HG02610 (cell line): Measurements from ENCODE around the gene GUCA1A.
"Not testable (repeated sequence)": the region's sequence is repeated elsewhere in the genome, so short reads cannot be mapped to it uniquely, and the experiment has no call there.

Experiments used
- ATAC-seq: cut with Tn5 transposase; IDR thresholded peaks from one replicate; pipeline ENCODE4 v1.9.1; 2021; ENCODE audit warnings: mild to moderate bottlenecking, moderate library complexity; ENCODE audit not compliant: unreplicated experiment

Gene GUCA1A

GRCh38 chr6:42171813-42172581, 1.2 kb upstream of the GUCA1A start:
- ATAC-seq, result no peak

- no peak for ATAC-seq
Measured at GRCh38 chr6:42175860-42176259, 2.7 kb downstream of the GUCA1A start.

- ATAC-seq, result no peak
Measured at GRCh38 chr6:42176981-42177380, 3.8 kb downstream of the GUCA1A start.

- no peak for ATAC-seq
Measured at GRCh38 chr6:42177514-42178364, 4.6 kb downstream of the GUCA1A start.

GRCh38 chr6:42179261-42179944, 6.2 kb downstream of the GUCA1A start:
- no peak for ATAC-seq

GRCh38 chr6:42179945-42180313, 6.8 kb downstream of the GUCA1A start:
- no peak for ATAC-seq

- no peak for ATAC-seq
Measured at GRCh38 chr6:42182101-42182500, 8.9 kb downstream of the GUCA1A start.

- no peak for ATAC-seq
Measured at GRCh38 chr6:42184475-42184874, 11.3 kb downstream of the GUCA1A start.

GRCh38 chr6:42185597-42185996, 12.4 kb downstream of the GUCA1A start:
- no peak for ATAC-seq

GRCh38 chr6:42188406-42188805, 15.2 kb downstream of the GUCA1A start:
- ATAC-seq, result no peak

GRCh38 chr6:42190554-42191183, 17.5 kb downstream of the GUCA1A start:
- ATAC-seq, result no peak

- ATAC-seq, result not testable (repeated sequence)
Measured at GRCh38 chr6:42192385-42192784, 19.2 kb downstream of the GUCA1A start.

GRCh38 chr6:42193491-42193894, 20.3 kb downstream of the GUCA1A start:
- no peak for ATAC-seq

- no peak for ATAC-seq
Measured at GRCh38 chr6:42194056-42194455, 20.9 kb downstream of the GUCA1A start.

- no peak for ATAC-seq
Measured at GRCh38 chr6:42195415-42195814, 22.3 kb downstream of the GUCA1A start.

- no peak for ATAC-seq
Measured at GRCh38 chr6:42197555-42198362, 24.6 kb downstream of the GUCA1A start.

- ATAC-seq, result no peak
Measured at GRCh38 chr6:42199106-42199981, 26.2 kb downstream of the GUCA1A start.

- no peak for ATAC-seq
Measured at GRCh38 chr6:42200035-42200434, 26.9 kb downstream of the GUCA1A start.

- no peak for ATAC-seq
Measured at GRCh38 chr6:42201382-42201781, 28.2 kb downstream of the GUCA1A start.
